Measurements from ENCODE around the gene ITPKC.
"Not testable (repeated sequence)": the region's sequence is repeated elsewhere in the genome, so short reads cannot be mapped to it uniquely, and the experiment has no call there.

The ITPKC gene

GRCh38 chr19:40763526-40763925 lies 46.6 kb downstream of the ITPKC start:
- no peak overlapping the region for H3K4me2 ChIP-seq (ENCODE audit: low read length)
- H3K4me3 ChIP-seq (ENCODE audit: low read depth, low read length), result no peak overlapping the region
- H4K12ac ChIP-seq (ENCODE audit: low read depth, low read length), result no peak overlapping the region
- no peak overlapping the region for H2BK12ac ChIP-seq (ENCODE audit: low read length)
- no CpG with 5 or more reads among the region's 7 CpGs for WGBS (ENCODE audit: extremely low coverage, insufficient coverage, insufficient read length)
- no peak overlapping the region for H2AK5ac ChIP-seq (ENCODE audit: low read length)
- no peak overlapping the region for H2AFZ ChIP-seq (ENCODE audit: insufficient read depth, low read length, poor library complexity)
- no peaks in the 10 kb centered on the region for H3K79me1 ChIP-seq (ENCODE audit: low read length)
- H3K14ac ChIP-seq (ENCODE audit: low read length), result no peak overlapping the region
- no peak overlapping the region for H3K18ac ChIP-seq (ENCODE audit: low read length)
- H3K23ac ChIP-seq (ENCODE audit: low read length), result no peak overlapping the region
- no peak overlapping the region for H3K4ac ChIP-seq (ENCODE audit: low read depth, low read length)
- H3K36me3 ChIP-seq (ENCODE audit: control insufficient read depth in 1 of 2, insufficient read depth in 2 of 2, low read length in 2 of 2), result peaks cover 68 to 74% of the 10 kb centered on the region in 2 experiments
- no peaks in the 10 kb centered on the region for H3K27me3 ChIP-seq (ENCODE audit: insufficient read depth, low read length)
- H4K91ac ChIP-seq (ENCODE audit: low read depth, low read length), result no peak overlapping the region
- H4K8ac ChIP-seq (ENCODE audit: low read depth, low read length), result no peak overlapping the region
- H3K27ac ChIP-seq (ENCODE audit: low read depth, low read length), result no peak overlapping the region
- no peak overlapping the region for H2BK5ac ChIP-seq (ENCODE audit: low read depth, low read length, poor library complexity)
- no peaks in the 10 kb centered on the region for H3K79me2 ChIP-seq (ENCODE audit: control insufficient read depth, insufficient read depth, low read length, poor library complexity)
- H2BK120ac ChIP-seq (ENCODE audit: insufficient read depth, low read length, poor library complexity), result no peak overlapping the region
- H3K4me1 ChIP-seq (ENCODE audit: control insufficient read depth in 1 of 2, insufficient read depth in 2 of 2, low read length in 2 of 2), result no peaks in the 10 kb centered on the region
- no peak overlapping the region for H3K9ac ChIP-seq (ENCODE audit: low read length)
- H3K9me3 ChIP-seq (ENCODE audit: insufficient read depth, low read depth, low read length), result peaks cover 2% of the 10 kb centered on the region
- no peak for DNase-seq

- H4K12ac ChIP-seq (ENCODE audit: low read depth, low read length), result no peak overlapping the region
- H2BK12ac ChIP-seq (ENCODE audit: low read length), result no peak overlapping the region
- no peak overlapping the region for H3K14ac ChIP-seq (ENCODE audit: low read length)
- no peak overlapping the region for H2AFZ ChIP-seq (ENCODE audit: insufficient read depth, low read length, poor library complexity)
- no peak overlapping the region for H4K91ac ChIP-seq (ENCODE audit: low read depth, low read length)
- H2BK120ac ChIP-seq (ENCODE audit: insufficient read depth, low read length, poor library complexity), result no peak overlapping the region
- no peak for DNase-seq
- WGBS (ENCODE audit: extremely low coverage, insufficient coverage, insufficient read length), result no CpG with 5 or more reads among the region's 10 CpGs
- H3K9ac ChIP-seq (ENCODE audit: low read length), result no peak overlapping the region
- H3K36me3 ChIP-seq (ENCODE audit: control insufficient read depth in 1 of 2, insufficient read depth in 2 of 2, low read length in 2 of 2), result peaks cover 64 to 74% of the 10 kb centered on the region in 2 experiments
- H4K8ac ChIP-seq (ENCODE audit: low read depth, low read length), result no peak overlapping the region
- H2BK5ac ChIP-seq (ENCODE audit: low read depth, low read length, poor library complexity), result no peak overlapping the region
- no peak overlapping the region for H3K4ac ChIP-seq (ENCODE audit: low read depth, low read length)
- H3K23ac ChIP-seq (ENCODE audit: low read length), result no peak overlapping the region
- H2AK5ac ChIP-seq (ENCODE audit: low read length), result no peak overlapping the region
- no peak overlapping the region for H3K4me3 ChIP-seq (ENCODE audit: low read depth, low read length)
- H3K18ac ChIP-seq (ENCODE audit: low read length), result no peak overlapping the region
- H3K27ac ChIP-seq (ENCODE audit: low read depth, low read length), result no peak overlapping the region
- H3K9me3 ChIP-seq (ENCODE audit: insufficient read depth, low read depth, low read length), result peaks cover 2% of the 10 kb centered on the region
- no peaks in the 10 kb centered on the region for H3K79me1 ChIP-seq (ENCODE audit: low read length)
- no peaks in the 10 kb centered on the region for H3K79me2 ChIP-seq (ENCODE audit: control insufficient read depth, insufficient read depth, low read length, poor library complexity)
- no peak overlapping the region for H3K4me2 ChIP-seq (ENCODE audit: low read length)
- no peaks in the 10 kb centered on the region for H3K4me1 ChIP-seq (ENCODE audit: control insufficient read depth in 1 of 2, insufficient read depth in 2 of 2, low read length in 2 of 2)
- no peaks in the 10 kb centered on the region for H3K27me3 ChIP-seq (ENCODE audit: insufficient read depth, low read length)
These were observed 47.1 kb downstream of the ITPKC start for GRCh38 chr19:40763963-40764362.

- not testable (repeated sequence) for H3K23ac ChIP-seq (ENCODE audit: low read length); H3K27ac ChIP-seq (ENCODE audit: low read depth, low read length); H3K9me3 ChIP-seq (ENCODE audit: insufficient read depth, low read depth, low read length); H3K79me2 ChIP-seq (ENCODE audit: control insufficient read depth, insufficient read depth, low read length, poor library complexity); H2AK5ac ChIP-seq (ENCODE audit: low read length); H3K4ac ChIP-seq (ENCODE audit: low read depth, low read length); H4K12ac ChIP-seq (ENCODE audit: low read depth, low read length); H3K4me2 ChIP-seq (ENCODE audit: low read length); H3K4me3 ChIP-seq (ENCODE audit: low read depth, low read length); H2BK5ac ChIP-seq (ENCODE audit: low read depth, low read length, poor library complexity); H3K14ac ChIP-seq (ENCODE audit: low read length); H4K8ac ChIP-seq (ENCODE audit: low read depth, low read length); H3K79me1 ChIP-seq (ENCODE audit: low read length); H3K9ac ChIP-seq (ENCODE audit: low read length); H4K91ac ChIP-seq (ENCODE audit: low read depth, low read length); H2BK120ac ChIP-seq (ENCODE audit: insufficient read depth, low read length, poor library complexity); H2AFZ ChIP-seq (ENCODE audit: insufficient read depth, low read length, poor library complexity); H2BK12ac ChIP-seq (ENCODE audit: low read length); H3K27me3 ChIP-seq (ENCODE audit: insufficient read depth, low read length); H3K18ac ChIP-seq (ENCODE audit: low read length); H3K4me1 ChIP-seq (ENCODE audit: control insufficient read depth in 1 of 2, insufficient read depth in 2 of 2, low read length in 2 of 2); DNase-seq
- no CpG with 5 or more reads among the region's 13 CpGs for WGBS (ENCODE audit: extremely low coverage, insufficient coverage, insufficient read length)
- peaks cover 47 to 51% of the 10 kb centered on the region in 2 experiments for H3K36me3 ChIP-seq (ENCODE audit: control insufficient read depth in 1 of 2, insufficient read depth in 2 of 2, low read length in 2 of 2)
These were observed 49.5 kb downstream of the ITPKC start for GRCh38 chr19:40766385-40766784.

- Histone ChIP-seq H3K14ac (ENCODE audit: low read length) (no peak overlapping the region), H3K27me3 (ENCODE audit: insufficient read depth, low read length) (no peaks in the 10 kb centered on the region), H3K23ac (ENCODE audit: low read length) (no peak overlapping the region), H2BK12ac (ENCODE audit: low read length) (no peak overlapping the region), H3K9me3 (ENCODE audit: insufficient read depth, low read depth, low read length) (no peaks in the 10 kb centered on the region), H3K9ac (ENCODE audit: low read length) (no peak overlapping the region), H2AFZ (ENCODE audit: insufficient read depth, low read length, poor library complexity) (no peak overlapping the region), H3K4ac (ENCODE audit: low read depth, low read length) (no peak overlapping the region), H3K4me3 (ENCODE audit: low read depth, low read length) (no peak overlapping the region), H3K18ac (ENCODE audit: low read length) (no peak overlapping the region), H2BK120ac (ENCODE audit: insufficient read depth, low read length, poor library complexity) (no peak overlapping the region), H4K91ac (ENCODE audit: low read depth, low read length) (no peak overlapping the region), H4K12ac (ENCODE audit: low read depth, low read length) (no peak overlapping the region), H3K36me3 (ENCODE audit: control insufficient read depth in 1 of 2, insufficient read depth in 2 of 2, low read length in 2 of 2) (peaks cover 23 to 27% of the 10 kb centered on the region in 2 experiments), H2AK5ac (ENCODE audit: low read length) (no peak overlapping the region), H2BK5ac (ENCODE audit: low read depth, low read length, poor library complexity) (no peak overlapping the region), H3K79me1 (ENCODE audit: low read length) (peaks cover under 1% of the 10 kb centered on the region), H3K79me2 (ENCODE audit: control insufficient read depth, insufficient read depth, low read length, poor library complexity) (no peaks in the 10 kb centered on the region), H4K8ac (ENCODE audit: low read depth, low read length) (no peak overlapping the region), H3K4me2 (ENCODE audit: low read length) (no peak overlapping the region), H3K27ac (ENCODE audit: low read depth, low read length) (no peak overlapping the region), H3K4me1 (ENCODE audit: control insufficient read depth in 1 of 2, insufficient read depth in 2 of 2, low read length in 2 of 2) (no peaks in the 10 kb centered on the region)
- no CpG with 5 or more reads among the region's 5 CpGs for WGBS (ENCODE audit: extremely low coverage, insufficient coverage, insufficient read length)
- DNase-seq, result no peak
These were observed 52.0 kb downstream of the ITPKC start for GRCh38 chr19:40768869-40769268.
